OCI-LY7 (cell line): ENCODE results near the gene CLDN1. TPM values are rescaled to one million over a fixed set of nuclear protein-coding genes. Genes with fewer than 3 reads are reported as not detected.
"Not testable (repeated sequence)": the region's sequence is repeated elsewhere in the genome, so short reads cannot be mapped to it uniquely, and the experiment has no call there.

Experiments used
- BruUV-seq: library from RNA; stranded (reverse); fragments of 400-500 nt; replicated peaks from 2 replicates; lab custom pipeline; 2021; lab: Mats Ljungman, UMichigan
- CTCF ChIA-PET: fragments of 300-600 bp; sonication (Branson Sonifier 250); formaldehyde crosslinking; loops from one replicate; lab custom pipeline; 2022; ENCODE audit warnings: antibody characterized with exemption; ENCODE audit not compliant: unreplicated experiment; lab: Charles Lee
- POLR2A ChIA-PET: fragments of 300-600 bp; sonication (Branson Sonifier 250); formaldehyde crosslinking; loops from one replicate; lab custom pipeline; 2022; ENCODE audit warnings: antibody characterized with exemption; lab: Charles Lee
- DNase-seq: peaks from one replicate; pipeline ENCODE4 v3.0.0-alpha.2; 2015; ENCODE audit warnings: low spot score
- H2AFZ ChIP-seq: fragments of 200-600 bp; sonication (generic), shearing (Covaris generic); 2 replicates; pipeline ENCODE4 v1.6.1; 2014; ENCODE audit warnings: mild to moderate bottlenecking, antibody characterized with exemption, low read length, moderate library complexity
- H3K27ac ChIP-seq: fragments of 200-600 bp; sonication (generic); 2 replicates; pipeline ENCODE4 v1.5.1; 2014; ENCODE audit warnings: mixed run types, low read depth, mild to moderate bottlenecking, moderate library complexity, low read length, inconsistent platforms; ENCODE audit not compliant: poor library complexity, severe bottlenecking
- H3K36me3 ChIP-seq: fragments of 200-600 bp; sonication (generic); 2 replicates; pipeline ENCODE4 v1.6.1; 2014; ENCODE audit warnings: mild to moderate bottlenecking, antibody characterized with exemption, low read length, moderate library complexity, mixed read lengths; ENCODE audit not compliant: insufficient read depth
- H3K4me1 ChIP-seq: fragments of 200-600 bp; sonication (generic); 2 replicates; pipeline ENCODE4 v1.5.1; 2014; ENCODE audit warnings: mild to moderate bottlenecking, low read length; ENCODE audit not compliant: insufficient read depth, poor library complexity, severe bottlenecking
- H3K4me2 ChIP-seq: fragments of 200-600 bp; sonication (generic); 2 replicates; pipeline ENCODE4 v1.6.1; 2014; ENCODE audit warnings: mild to moderate bottlenecking, low read length
- H3K4me3 ChIP-seq: fragments of 200-600 bp; sonication (generic); 2 replicates; pipeline ENCODE4 v1.5.1; 2014; ENCODE audit warnings: mild to moderate bottlenecking, low read depth, low read length; ENCODE audit not compliant: poor library complexity, severe bottlenecking
- H3K79me2 ChIP-seq: fragments of 200-600 bp; sonication (generic); 2 replicates; pipeline ENCODE4 v1.6.1; 2016; ENCODE audit warnings: low read depth, mild to moderate bottlenecking, low read length, moderate library complexity, mixed read lengths; ENCODE audit not compliant: insufficient read depth
- H3K9me2 ChIP-seq: fragments of 200-600 bp; sonication (generic); 2 replicates; pipeline ENCODE4 v1.6.1; 2016; ENCODE audit warnings: mild to moderate bottlenecking, low read length, mixed read lengths; ENCODE audit not compliant: insufficient read depth
- H3K9me3 ChIP-seq: fragments of 200-600 bp; sonication (generic); 2 replicates; pipeline ENCODE4 v1.6.1; 2014; ENCODE audit warnings: mild to moderate bottlenecking, mixed run types, low read length, mixed read lengths
- H4K20me1 ChIP-seq: fragments of 200-600 bp; sonication (generic); 2 replicates; pipeline ENCODE4 v1.6.1; 2014; ENCODE audit warnings: mild to moderate bottlenecking, antibody characterized with exemption, low read length, moderate library complexity, mixed read lengths; ENCODE audit not compliant: insufficient read depth
- CTCF ChIP-seq: fragments of 200-600 bp; sonication (generic); conservative IDR thresholded peaks from 2 replicates; pipeline ENCODE4 v1.5.1; 2014; ENCODE audit warnings: mild to moderate bottlenecking, antibody characterized with exemption, low read length, moderate library complexity, mixed read lengths
- EZH2phosphoT487 ChIP-seq: fragments of 200-600 bp; sonication (generic); IDR thresholded peaks from 2 replicates; pipeline ENCODE4 v1.6.1; 2018; ENCODE audit warnings: low read depth, borderline replicate concordance, mild to moderate bottlenecking, mixed run types, antibody characterized with exemption, low read length, moderate library complexity, mixed read lengths
- intact Hi-C: fragments of 100-400 bp; cut with micrococcal nuclease; formaldehyde crosslinking; loops from one replicate; pipeline ENCODE4 v1.10.0; 2022; ENCODE audit not compliant: unreplicated experiment
- total RNA-seq, 2 experiments: library from RNA; depleted of rRNA in 1 of 2; stranded (reverse); fragments of >200 nt in 1 of 2; shearing (Covaris generic) in 1 of 2; gene quantifications; 2 replicates each; pipeline ENCODE4 v1.2.3, GENCODE V29; 2014 to 2022

Gene CLDN1
- total RNA-seq, 2 experiments from 2014 or later = not detected

GRCh38 chr3:190269101-190269500 lies 53.1 kb downstream of the CLDN1 start:
- no peak overlapping the region for H3K4me2 ChIP-seq
- no peak overlapping the region for H2AFZ ChIP-seq
- DNase-seq = no peak
- H4K20me1 ChIP-seq = no peaks in the 10 kb centered on the region
- no peaks in the 10 kb centered on the region for H3K9me3 ChIP-seq
- no peaks in the 10 kb centered on the region for H3K36me3 ChIP-seq
- no peak for TF ChIP-seq EZH2phosphoT487
- no peak for TF ChIP-seq CTCF
- H3K27ac ChIP-seq = no peak overlapping the region
- intact Hi-C loops = no loop called here
- BruUV-seq = no TSS peak
- no peaks in the 10 kb centered on the region for H3K4me1 ChIP-seq
- H3K79me2 ChIP-seq = no peaks in the 10 kb centered on the region
- CTCF ChIA-PET = no interaction called here
- no peak overlapping the region for H3K4me3 ChIP-seq
- POLR2A ChIA-PET = no interaction called here
- H3K9me2 ChIP-seq = no peaks in the 10 kb centered on the region

GRCh38 chr3:190267464-190267863 lies 54.8 kb downstream of the CLDN1 start:
- H3K27ac ChIP-seq, POLR2A ChIA-PET, H3K36me3 ChIP-seq, H2AFZ ChIP-seq, intact Hi-C loops, H3K9me3 ChIP-seq, H3K4me2 ChIP-seq, H4K20me1 ChIP-seq, DNase-seq, CTCF ChIA-PET, H3K4me3 ChIP-seq, H3K79me2 ChIP-seq, H3K9me2 ChIP-seq, H3K4me1 ChIP-seq, BruUV-seq: not testable (repeated sequence)

GRCh38 chr3:190266913-190267290 lies 55.3 kb downstream of the CLDN1 start:
- no TSS peak for BruUV-seq
- intact Hi-C loops = no loop called here

More at GRCh38 chr3:190266913-190267290, 55.3 kb downstream of the CLDN1 start:
- no peaks in the 10 kb centered on the region for H3K4me1 ChIP-seq
- H3K36me3 ChIP-seq = no peaks in the 10 kb centered on the region
- no peaks in the 10 kb centered on the region for H4K20me1 ChIP-seq
- H3K9me3 ChIP-seq = no peaks in the 10 kb centered on the region
- no peak overlapping the region for H2AFZ ChIP-seq
- ChIA-PET POLR2A (no interaction called here), CTCF (no interaction called here)
- H3K79me2 ChIP-seq = no peaks in the 10 kb centered on the region
- no peak overlapping the region for H3K27ac ChIP-seq
- DNase-seq = no peak
- TF ChIP-seq EZH2phosphoT487 = no peak
- no peak for TF ChIP-seq CTCF
- no peaks in the 10 kb centered on the region for H3K9me2 ChIP-seq
- H3K4me3 ChIP-seq = no peak overlapping the region
- no peak overlapping the region for H3K4me2 ChIP-seq
